H1 (cell line): ENCODE data around the gene SMAD7. TPM values are rescaled to one million over a fixed set of nuclear protein-coding genes. Genes with fewer than 3 reads are reported as not detected.

Experiments
- CEBPB ChIP-seq: IDR thresholded peaks from 2 replicates; pipeline ENCODE4 v1.6.1; 2012; ENCODE audit warnings: low read depth, low read length
- GTF2F1 ChIP-seq: IDR thresholded peaks from 2 replicates; pipeline ENCODE4 v1.6.1; 2012; ENCODE audit warnings: low read depth, low read length, improper control_type of control experiment, borderline replicate concordance
- HDAC6 ChIP-seq: IDR thresholded peaks from one replicate; pipeline ENCODE4 v1.7.1; 2012; ENCODE audit warnings: low read depth, mild to moderate bottlenecking, inconsistent platforms, low read length, moderate library complexity
- POLR2A ChIP-seq, 2 experiments: IDR thresholded peaks; 1 replicate in 1 of 2; 2 replicates in 1 of 2; pipeline ENCODE4 v1.6.1; 2011; ENCODE audit warnings: low read depth in 2 of 2, low read length in 2 of 2, mild to moderate bottlenecking in 2 of 2; ENCODE audit errors: control extremely low read depth in 1 of 2
- SIRT6 ChIP-seq: IDR thresholded peaks from one replicate; pipeline ENCODE4 v1.7.1; 2012; ENCODE audit warnings: low read length, inconsistent platforms
- polyA plus RNA-seq, 7 experiments: library from polyadenylated mRNA; depleted of rRNA in 3 of 7; stranded (reverse) in 5 of 7; unstranded in 2 of 7; fragments of >200 nt in 5 of 7; fragments of 200-250 nt in 2 of 7; gene quantifications; 1 replicate in 5 of 7; 2 replicates in 1 of 7; 4 replicates in 1 of 7; pipeline versions ENCODE4 v1.2.1 to v1.2.3, GENCODE V29; 2011 to 2013; ENCODE audit warnings: missing spikeins in 2 of 7, mixed read lengths in 2 of 7
- total RNA-seq: library from RNA; stranded (reverse); fragmentation: NEBNext Ultra II Directional; extraction: Animal tissue kit (Norgen Biotek cat#: 25700); gene quantifications from 2 replicates; pipeline ENCODE4 v1.2.1, GENCODE V29; 2021

The SMAD7 gene
- total and polyA plus RNA-seq, 2 of the 8 experiments (the other 6 are each of a cell fraction or from before 2014, with no cell fraction given): 6.5 to 15.5 TPM

DNA sequence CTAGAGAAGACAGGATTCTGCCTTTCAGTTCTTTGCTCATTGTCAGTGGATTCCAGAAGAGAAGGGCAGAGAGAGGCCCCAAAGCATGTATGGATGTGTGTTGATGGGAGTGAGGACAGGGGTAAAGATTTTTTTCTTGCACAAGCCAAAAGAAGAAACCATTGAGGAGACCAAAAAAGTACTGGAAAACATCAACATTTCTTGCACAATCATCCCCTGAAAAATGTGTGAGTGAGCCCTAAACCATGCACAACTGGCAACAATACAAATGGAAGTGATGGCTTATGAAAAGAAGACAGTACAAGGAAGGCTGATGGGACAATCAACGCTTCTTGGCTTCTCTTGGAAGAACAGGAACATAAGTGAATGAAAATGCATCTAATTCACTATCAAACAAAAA, 5.6 kb upstream of the SMAD7 start (continued):
- TF ChIP-seq POLR2A (IDR thresholded peaks at IDR 0.05; ENCODE audit: control extremely low read depth in 1 of 2, low read depth in 2 of 2, low read length in 2 of 2) (no peak), CEBPB (no peak), HDAC6 (no peak), SIRT6 (no peak), GTF2F1 (no peak)
